NCI-H2196 treated with DMSO at 0.1 percent for 48 hours (cell line): ENCODE data around the gene RYR1.
"Not testable (repeated sequence)": the region's sequence is repeated elsewhere in the genome, so short reads cannot be mapped to it uniquely, and the experiment has no call there.

Experiments
- DNase-seq: peaks from one replicate; lab custom pipeline; 2025; ENCODE audit not compliant: unreplicated experiment; lab: John Stamatoyannopoulos, UW

The RYR1 gene

DNA sequence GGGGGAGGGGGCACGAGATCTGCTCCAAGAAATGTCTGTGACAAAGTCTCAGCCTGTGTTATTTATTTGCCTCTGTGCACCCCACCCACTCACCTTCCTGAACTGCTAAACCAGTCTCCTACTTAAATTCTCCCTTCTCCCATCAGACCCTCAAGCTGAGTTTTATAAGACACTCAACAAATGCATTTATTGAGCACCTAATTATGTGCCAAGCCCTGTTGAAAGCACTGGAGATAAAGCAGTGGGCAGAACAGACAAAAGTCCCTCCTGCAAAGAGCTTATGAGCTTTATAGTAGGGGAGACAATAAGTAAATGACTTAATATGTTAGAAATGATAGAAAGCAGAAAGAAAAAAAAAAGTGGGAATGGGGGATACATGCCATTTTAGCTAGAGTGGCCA, 34.0 kb upstream of the RYR1 start:
- no peak for DNase-seq

DNA sequence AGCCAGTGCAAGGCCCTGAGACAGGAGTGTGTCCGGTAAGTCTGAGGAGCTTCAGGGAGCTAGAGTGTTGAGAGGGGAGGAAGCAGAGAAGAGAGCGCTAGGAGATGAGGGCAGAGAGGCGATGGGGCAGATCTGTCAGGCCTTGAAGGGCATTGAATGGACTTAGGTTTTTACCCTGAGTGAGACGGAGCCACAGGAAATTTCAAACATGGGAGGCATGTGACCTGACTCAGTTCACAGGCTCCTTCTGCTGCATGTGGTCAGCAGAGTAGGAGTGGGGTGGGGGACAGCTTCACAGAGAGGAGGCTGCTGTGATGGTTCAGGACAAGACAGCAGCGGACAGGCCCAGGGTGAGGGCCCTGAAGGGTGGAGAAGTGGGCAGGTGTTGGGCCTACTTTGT, 33.1 kb upstream of the RYR1 start:
- no peak for DNase-seq

DNA sequence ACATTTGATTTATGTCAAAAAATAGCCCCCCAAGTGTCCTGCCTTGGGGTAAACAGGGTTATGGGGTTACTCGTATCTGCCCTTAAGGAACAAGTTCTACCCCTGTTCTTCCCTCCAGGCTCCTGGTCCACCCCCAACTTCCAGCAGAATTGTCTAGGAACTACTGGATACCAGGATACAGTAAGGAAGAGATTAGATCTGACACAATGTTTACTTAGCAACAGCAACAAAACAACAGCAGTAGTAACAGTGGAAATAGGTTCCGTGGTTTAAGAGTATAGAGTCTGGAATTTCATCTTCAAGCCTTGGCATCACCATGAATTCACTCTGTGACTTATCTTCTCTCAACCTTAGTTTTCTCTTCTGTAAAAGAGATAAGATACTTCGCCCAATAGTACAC, 32.3 kb upstream of the RYR1 start:
- DNase-seq, result no peak

DNA sequence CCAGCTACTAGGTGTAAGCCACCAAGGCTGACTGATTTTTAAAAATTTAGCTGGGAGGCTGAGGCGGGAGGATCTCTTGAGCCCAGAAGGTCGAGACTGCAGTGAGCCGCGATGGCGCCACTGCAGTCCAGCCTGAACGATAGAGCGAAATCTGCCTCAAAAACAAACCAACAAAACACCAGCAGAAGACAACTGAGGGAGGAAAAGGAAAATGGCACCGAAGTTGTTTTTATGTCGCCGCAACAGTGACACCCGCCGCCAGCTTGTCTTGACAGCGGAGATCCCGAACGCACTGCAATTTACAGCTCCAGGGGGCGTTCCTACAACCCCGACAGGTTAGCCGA, 30.9 kb upstream of the RYR1 start:
- DNase-seq, result no peak

DNA sequence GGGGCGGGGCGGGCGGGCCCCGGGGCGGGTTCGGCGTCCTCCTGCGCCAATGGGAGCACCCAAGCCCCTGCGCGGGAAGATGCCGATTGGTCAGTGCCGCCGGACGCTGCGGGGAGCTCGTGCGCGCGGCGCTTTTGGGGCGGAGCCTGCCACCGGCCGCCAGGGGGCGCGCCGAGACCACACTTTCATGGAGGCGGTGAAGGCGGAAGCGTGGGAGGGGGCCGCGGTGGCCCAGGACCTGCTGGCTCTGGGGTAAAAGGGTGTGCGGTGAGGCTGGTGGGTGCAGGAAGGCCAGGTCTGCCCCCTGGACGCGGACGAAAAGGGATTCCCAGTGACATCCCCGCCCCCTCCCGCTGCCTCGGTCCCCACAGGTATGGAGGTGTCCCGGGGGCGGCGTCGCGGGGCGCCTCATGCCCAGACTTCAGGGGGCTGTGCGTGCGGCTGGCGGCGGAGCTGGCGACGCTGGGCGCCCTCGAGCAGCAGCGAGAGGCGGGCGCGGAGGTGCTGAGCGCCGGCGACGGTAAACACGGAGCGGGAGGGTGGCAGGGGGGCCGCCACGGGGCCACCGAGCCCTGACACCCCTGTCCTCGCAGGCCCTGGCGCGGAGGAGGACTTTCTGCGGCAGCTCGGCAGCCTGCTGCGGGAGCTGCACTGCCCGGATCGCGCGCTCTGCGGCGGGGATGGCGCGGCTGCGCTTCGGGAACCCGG, 30.4 kb upstream of the RYR1 start, which contains the start of gene FAM98C:
TSS of gene FAM98C (plus strand) at position 127 of the 708 bp plus-strand sequence. CDS start at position 188, 61 bp downstream.
- DNase-seq, result peak; percentile 94

DNA sequence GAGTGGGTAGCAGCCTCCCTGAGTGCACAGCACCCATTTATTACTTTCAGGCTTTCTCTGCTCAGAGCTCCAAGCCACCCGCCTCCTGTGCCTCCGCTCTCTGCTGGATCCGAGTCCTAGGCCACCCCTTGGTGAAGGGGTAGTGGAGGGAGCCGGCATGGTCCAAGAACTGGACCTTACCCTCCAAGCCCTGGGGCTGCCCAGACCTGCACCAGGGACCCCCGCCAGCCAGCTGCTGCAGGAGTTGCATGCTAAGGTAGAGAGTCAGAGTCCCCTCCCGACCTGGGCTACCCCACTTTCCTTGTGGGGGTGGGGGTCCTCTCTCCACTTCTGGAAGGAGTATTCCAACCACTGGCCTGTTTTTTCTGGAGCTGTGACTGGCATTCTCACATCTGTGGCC, 28.6 kb upstream of the RYR1 start:
- DNase-seq, result no peak

DNA sequence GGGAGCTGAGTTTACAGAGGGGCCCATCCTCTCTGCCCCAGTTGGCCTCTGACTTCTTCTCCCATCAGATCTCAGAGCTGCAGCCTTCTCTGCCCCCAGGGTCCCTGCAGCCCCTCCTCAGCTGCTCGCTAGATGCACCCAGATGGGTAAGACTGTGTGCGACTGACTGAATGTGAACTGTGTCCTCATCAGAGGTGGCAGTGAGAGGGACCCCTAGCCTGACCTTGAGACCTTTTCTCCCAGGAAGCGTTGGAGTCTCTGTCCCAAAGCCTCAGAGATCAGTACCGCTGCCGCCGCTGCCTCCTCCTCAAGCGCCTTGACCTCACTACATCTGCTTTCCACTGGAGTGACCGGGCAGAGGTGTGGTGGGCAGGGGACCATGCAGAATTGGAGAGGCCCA, 28.2 kb upstream of the RYR1 start:
- no peak for DNase-seq

DNA sequence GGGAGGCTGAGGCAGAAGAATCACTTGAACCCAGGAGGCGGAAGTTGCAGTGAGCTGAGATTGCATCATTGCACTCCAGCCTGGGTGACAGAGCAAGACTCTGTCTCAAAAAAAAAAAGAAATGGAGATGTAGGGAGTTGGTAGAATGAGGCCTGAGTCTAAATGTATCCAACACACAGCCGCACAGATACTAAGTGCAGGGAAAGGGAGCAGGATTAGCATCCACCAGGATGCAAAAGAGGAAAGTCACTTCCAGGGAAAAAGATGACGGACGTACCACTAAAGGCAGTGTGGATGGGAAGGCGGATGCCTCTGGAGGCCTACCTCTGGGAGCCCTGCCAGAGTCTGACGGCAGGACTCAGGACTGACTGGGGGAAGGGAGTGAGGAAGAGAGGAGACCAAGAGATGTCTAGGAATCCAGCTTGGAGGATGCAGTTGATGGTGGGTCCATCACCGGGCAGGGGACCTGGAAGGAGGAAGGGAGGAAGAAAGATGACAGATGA, 23.8 kb upstream of the RYR1 start:
- no peak for DNase-seq

DNA sequence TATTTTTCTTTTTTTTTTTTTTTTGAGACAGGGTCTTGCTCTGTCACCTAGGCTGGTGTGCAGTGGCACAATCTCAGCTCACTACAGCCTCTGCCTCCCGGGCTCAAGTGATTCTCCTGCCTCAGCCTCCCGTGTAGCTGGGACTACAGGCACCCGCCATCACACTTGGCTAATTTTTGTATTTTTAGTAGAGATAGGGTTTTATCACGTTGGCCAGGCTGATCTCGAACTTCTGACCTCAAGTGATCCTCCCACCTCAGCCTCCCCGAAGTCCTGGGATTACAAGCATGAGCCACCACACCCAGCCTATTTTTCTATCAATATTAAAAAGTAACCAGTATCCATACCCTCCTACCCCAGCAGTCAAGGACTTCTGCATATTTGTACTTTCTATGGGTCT, 23.1 kb upstream of the RYR1 start:
- DNase-seq, result not testable (repeated sequence)

DNA sequence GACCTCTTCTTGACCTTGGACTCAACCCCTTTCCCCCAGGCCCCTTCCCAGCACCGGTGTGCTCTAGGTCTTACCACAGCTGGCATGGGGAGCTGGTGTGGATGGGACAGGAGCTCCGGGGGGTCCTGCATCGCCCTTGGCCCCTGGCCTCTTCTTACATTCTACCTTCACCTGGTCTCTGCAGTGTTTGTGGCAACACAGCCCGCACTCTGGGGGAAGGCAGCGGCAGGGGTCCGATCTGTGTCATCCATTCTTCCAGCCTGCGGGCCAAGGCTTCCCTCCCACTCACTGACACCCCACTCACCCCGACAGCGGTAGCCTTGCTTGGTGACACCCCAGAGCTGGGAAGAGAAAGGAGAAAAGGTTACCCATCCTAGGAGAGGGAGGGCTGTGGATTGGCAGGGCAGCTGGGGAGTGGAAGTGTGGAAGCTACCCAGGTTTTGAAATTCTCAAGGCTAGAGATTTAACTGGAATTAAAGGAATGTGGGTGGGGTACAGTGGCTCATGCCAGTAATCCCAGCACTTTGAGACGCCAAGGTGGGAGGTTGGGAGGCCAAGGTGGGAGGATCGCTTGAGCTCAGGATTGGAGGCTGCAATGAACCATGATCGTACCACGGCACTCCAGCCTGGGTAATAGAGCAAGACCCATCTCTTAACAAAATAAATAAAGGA, 22.3 kb upstream of the RYR1 start:
- no peak for DNase-seq

DNA sequence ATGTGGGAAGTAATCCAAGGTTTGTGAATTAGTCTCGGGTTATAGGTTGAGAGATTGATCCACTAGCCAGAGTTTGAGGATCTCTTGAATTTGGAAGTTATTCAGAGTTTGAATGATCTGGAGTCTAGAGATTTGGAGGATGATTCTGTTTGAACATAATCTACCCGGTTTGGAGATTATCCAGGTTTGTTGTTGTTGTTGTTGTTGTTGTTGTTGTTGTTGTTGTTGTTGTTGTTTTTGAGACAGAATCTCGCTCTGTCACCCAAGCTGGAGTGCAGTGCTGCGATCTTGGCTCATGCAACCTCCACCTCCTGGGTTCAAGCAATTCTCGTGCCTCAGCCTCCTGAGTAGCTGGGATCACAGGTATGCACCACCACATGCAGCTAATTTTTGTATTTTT, 21.6 kb upstream of the RYR1 start:
- DNase-seq, result not testable (repeated sequence)

DNA sequence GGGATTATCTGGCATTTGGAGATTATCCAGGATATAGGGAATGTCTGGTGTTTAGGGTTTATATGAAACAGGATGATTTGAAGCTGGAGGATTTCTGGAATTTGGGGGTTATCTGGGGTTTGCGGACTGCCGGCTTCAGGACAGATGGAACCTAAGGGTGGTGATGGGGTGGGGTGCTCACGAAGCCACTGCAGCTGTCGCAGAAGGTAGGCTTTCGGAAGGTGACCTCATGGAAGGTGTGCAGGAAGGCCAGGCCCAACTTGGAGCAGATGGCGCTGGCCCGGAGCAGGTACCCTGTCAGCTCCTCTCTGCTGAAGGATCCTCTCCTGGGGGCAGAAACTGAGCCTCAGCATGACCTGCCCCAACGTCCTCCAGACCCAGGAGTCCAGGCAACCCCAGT, 21.0 kb upstream of the RYR1 start:
- DNase-seq, result no peak

DNA sequence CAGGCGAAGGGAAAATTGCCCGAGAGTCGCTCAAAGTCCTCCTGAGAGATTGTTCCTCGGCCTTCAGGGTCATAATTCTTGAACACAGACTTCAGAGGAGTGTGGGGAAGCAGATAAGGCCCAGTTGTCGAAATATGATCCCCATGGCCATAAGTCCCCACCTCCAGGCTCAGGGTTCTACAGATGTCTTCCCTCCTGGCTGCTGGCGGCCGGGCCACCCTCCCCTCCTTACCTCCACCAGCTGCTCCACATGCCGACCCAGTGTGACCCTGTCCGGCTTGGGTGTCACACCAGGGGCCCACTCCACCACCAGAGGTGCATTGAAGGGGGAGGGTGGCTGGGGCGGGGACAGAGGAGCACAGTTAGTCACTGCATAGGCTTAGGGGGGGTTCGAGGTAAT, 20.5 kb upstream of the RYR1 start:
- DNase-seq, result no peak

DNA sequence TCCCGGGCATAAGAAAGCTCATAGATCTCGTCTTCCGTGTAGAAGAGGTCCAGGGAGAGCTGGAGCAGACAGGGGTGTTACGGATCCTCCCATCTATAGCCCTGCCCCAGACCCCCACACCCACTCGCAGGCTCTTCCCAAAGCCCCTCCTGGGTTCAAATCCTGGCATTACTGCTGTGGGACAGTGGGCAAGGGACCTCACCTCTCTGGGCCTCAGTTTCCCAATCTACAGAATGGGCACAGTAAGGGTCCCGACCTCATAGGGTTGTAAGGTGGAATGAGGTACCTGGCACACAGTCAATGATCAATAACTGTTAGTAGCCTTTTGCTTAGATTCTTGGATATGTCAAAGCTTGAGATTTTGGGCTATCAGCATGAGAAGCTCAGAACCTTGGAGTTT, 20.1 kb upstream of the RYR1 start:
- no peak for DNase-seq

DNA sequence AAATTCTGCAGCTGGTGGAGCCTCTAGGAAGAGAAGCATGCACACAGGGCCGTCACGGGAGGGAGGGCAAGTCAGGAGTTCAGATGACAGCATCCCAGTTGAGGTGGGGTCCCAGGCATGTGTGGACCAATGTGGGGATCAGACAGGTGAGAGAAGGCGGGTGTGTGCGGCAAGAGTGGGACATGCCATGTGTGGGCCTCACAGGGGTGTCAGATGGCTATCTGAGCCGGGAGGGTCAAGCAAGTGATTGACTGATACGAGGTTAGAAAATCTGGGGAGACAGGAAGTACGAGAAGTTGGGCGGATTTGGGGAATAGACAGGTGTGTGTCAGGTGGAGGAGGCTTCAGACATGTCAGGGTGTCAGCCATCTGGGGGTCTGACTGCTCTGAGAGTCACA, 16.3 kb upstream of the RYR1 start:
- DNase-seq, result no peak

DNA sequence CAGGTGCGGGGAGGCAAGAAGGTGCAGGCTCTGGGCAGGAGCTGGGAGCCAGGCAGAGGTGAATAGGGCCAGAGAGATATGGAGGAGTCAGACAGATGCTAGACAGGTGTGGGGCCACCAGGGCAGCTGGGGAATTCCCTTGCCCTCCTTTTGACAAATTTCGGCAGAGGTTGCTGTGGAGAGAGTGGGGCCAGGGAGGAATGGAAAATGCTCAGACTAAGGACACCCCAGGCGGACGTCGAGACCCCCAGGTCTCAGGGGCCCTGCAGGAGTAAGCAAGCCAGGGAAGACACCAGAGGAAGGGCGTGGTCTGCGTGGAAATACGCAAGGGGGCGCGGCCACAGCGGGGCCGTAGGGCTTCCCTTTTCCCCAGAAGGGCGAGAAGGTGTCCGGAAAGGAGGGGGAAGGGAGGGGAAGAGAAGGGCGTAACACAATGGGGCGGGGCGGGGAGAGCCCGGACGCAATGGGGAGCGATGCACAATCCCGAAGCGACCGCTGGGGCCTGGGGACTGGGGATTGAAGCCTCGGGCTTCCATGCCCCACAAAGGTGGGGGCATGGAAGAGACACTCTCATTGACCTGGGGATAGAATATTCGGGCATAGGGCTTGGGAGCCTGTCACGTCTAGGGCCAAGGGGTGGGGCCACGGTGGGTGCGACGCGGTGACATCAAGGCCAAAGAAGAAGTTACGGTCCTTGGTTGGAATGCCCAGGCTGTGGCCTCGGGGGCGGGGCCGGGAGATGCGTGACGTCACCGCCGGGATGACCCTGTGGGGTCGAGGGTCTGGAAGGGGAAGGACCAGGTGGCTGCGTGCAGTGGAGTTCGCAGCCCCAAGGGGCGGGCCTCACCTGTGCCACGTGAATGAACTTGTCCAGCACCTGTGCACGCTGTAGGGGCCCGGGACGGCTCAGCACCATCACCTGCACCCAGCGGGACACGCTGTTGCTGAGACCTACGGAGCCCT, 15.7 kb upstream of the RYR1 start:
- no peak for DNase-seq

DNA sequence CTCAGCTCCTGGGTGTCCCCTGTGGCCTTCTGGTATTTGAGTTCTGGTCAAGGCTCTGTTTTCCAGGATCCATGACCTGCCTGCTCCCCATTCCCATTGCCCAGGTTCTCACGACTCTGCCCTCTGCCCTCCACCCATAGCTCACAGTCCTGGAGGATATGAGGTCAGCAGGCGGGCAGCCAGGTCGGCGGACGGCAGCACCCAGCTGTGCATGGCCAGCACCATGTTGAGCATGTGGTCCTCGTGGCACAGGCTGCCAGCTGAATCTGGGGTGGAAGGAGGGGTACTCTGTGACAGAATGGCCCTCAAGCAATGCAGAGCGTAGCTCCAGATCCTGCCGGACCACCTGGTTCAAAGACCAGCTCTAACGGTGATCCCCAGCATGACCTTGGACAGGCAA, 12.6 kb upstream of the RYR1 start:
- no peak for DNase-seq

DNA sequence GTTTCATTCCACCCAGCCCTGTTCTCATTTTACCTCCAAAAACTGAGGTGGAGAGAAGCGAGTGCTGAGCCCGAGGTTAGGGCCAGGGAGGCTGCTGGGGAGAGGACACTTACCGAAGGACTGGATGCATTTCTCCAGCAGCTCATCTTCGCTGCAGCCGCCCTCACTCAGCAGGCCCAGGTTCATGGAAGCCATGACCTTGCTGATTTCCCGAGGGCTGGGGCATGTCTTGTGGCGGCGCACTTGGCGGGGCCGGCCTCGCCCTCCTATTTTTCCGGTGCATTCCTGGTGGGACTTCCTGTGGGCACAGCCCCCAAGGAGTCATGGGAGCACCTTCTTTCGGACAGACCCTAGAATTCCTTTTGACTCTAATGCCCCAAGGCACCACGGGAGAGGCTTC, 11.6 kb upstream of the RYR1 start:
- no peak for DNase-seq

DNA sequence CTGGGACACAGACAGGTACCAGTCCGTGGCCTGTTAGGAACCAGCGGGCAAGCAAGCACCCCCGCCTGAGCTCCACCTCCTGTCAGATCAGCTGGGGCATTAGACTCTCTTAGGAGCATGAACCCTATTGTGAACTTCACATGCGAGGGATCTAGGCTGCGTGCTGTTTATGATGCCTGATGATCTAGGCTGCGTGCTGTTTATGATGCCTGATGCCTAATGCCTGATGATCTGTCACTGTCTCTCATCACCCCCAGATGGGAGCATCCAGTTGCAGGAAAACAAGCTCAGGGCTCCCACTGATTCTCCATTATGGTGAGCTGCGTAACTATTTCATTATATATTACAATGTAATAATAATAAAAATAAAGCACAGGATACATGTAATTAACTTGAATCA, 11.1 kb upstream of the RYR1 start:
- DNase-seq, result no peak

DNA sequence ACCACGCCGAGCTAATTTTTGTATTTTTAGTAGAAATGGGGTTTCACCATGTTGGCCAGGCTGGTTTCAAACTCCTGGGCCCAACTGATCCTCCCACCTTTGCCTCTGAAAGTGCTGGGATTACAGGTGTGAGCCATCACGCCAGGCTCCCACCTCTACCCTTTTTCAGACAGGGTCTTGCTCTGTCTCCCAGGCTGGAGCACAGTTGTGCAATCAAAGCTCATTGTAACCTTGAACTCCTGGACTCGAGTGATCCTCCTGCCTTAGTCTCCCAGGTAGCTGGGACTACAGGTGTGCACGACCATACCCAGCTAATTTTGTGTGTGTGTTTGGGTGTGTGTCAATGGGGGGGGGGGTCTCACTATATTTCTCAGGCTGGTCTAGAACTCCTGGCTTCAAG, 9.2 kb upstream of the RYR1 start:
- no peak for DNase-seq

DNA sequence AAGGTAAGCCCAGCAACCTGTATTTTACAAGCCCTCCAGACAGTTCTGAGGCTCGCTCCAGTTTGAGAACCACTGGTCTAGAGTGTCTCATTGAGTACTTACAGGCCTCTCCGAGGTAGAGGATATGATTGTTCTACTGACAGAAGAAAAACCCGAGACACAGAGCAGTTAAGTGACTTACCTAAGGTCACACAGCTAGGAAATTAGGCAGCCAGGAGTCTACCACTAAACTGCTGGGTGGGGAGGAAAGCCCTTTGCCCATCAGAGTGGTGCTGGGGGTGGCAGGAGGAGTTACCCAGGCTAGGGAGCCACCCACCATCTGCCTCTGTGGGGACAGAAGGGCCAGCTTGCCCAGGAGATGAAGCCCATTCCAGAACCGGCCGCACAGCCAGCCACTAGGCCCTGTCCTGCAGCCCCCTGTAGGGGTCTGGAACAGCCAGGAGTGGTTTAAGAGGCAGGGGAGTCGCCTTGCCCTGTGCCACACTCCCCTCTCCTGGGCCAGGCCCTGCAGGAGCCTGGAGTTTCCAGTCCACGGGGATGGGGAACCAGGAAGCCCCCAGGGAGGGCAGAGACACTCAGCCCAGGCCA, 8.2 kb upstream of the RYR1 start:
- no peak for DNase-seq
